Vagina (tissue), 2 donors: ENCODE results near the gene DOLK. TPM values are rescaled to one million over a fixed set of nuclear protein-coding genes. Genes with fewer than 3 reads are reported as not detected.

Source experiments
- DNase-seq, 2 donors: peaks; one replicate each; pipeline ENCODE4 v3.0.0-alpha.2; 2017; ENCODE audit errors: extremely low spot score in 2 of 2
- H3K27ac ChIP-seq: fragments of 200-600 bp; sonication (generic); one replicate; pipeline ENCODE4 v1.5.1; 2019
- H3K27me3 ChIP-seq: fragments of 200-600 bp; sonication (generic); one replicate; pipeline ENCODE4 v1.5.1; 2019
- H3K36me3 ChIP-seq, 2 donors: fragments of 200-600 bp; sonication (generic); one replicate each; pipeline ENCODE4 v1.5.1; 2017 to 2019
- H3K4me1 ChIP-seq: fragments of 200-600 bp; sonication (generic); one replicate; pipeline ENCODE4 v1.5.1; 2019
- H3K4me3 ChIP-seq, 2 donors: fragments of 200-600 bp; sonication (generic); 1 replicate in 1 of 2; 2 replicates in 1 of 2; pipeline ENCODE4 v1.5.1; 2016 to 2019
- H3K9me3 ChIP-seq: fragments of 200-600 bp; sonication (generic); one replicate; pipeline ENCODE4 v1.5.1; 2019
- CTCF ChIP-seq, 3 experiments: fragments of 450-650 bp in 2 of 3; fragments of 200-600 bp in 1 of 3; sonication (generic) in 1 of 3; IDR thresholded peaks; one replicate each; pipeline ENCODE4 v1.5.1; 2017 to 2019; ENCODE audit warnings: antibody characterized with exemption in 3 of 3, mild to moderate bottlenecking in 2 of 3, moderate library complexity in 2 of 3
- POLR2A ChIP-seq, 2 donors: fragments of 450-650 bp; IDR thresholded peaks; one replicate each; pipeline ENCODE4 v1.6.1; 2017; ENCODE audit warnings: antibody characterized with exemption in 2 of 2, mild to moderate bottlenecking in 2 of 2, moderate library complexity in 2 of 2
- POLR2AphosphoS5 ChIP-seq, 2 donors: sonication (generic); formaldehyde crosslinking; IDR thresholded peaks; one replicate each; pipeline ENCODE4 v1.9.0; 2017; ENCODE audit warnings: antibody characterized with exemption in 2 of 2, mild to moderate bottlenecking in 2 of 2, low read depth in 1 of 2; ENCODE audit not compliant: insufficient read depth in 1 of 2
- intact Hi-C: fragments of 100-400 bp; cut with DNase I; formaldehyde crosslinking; loops from one replicate; pipeline ENCODE4 v1.15.1; 2023
- total RNA-seq: library from RNA; depleted of rRNA; stranded (reverse); fragments of >200 nt; gene quantifications from one replicate; pipeline ENCODE4 v1.2.3, GENCODE V29; 2016

DOLK gene
- total RNA-seq, 1 donor from 2014 or later, result 8.1 TPM

- H3K36me3 ChIP-seq, result no peaks in the 10 kb centered on the region
- H3K4me1 ChIP-seq, result peaks cover 11% of the 10 kb centered on the region
- H3K27ac ChIP-seq, result no peak overlapping the region
- no peak overlapping the region for H3K4me3 ChIP-seq
- H3K9me3 ChIP-seq, result no peaks in the 10 kb centered on the region
- no peaks in the 10 kb centered on the region for H3K27me3 ChIP-seq
- no peak for TF ChIP-seq POLR2AphosphoS5 (IDR thresholded peaks at IDR 0.05; ENCODE audit: insufficient read depth in 1 of 2, low read depth in 1 of 2)
- no peak for TF ChIP-seq CTCF (IDR thresholded peaks at IDR 0.05)
- TF ChIP-seq POLR2A (IDR thresholded peaks at IDR 0.05), result no peak
- intact Hi-C loops, result loop anchor here (5.0 kb wide), 1 partner anchor 67 kb away; no protein-coding TSS in a partner anchor
- no peak for DNase-seq
Measured at GRCh38 chr9:128929560-128929959, 17.8 kb downstream of the DOLK start.

GRCh38 chr9:128928624-128929023 is 18.8 kb downstream of the DOLK start:
- no peaks in the 10 kb centered on the region for H3K27me3 ChIP-seq
- intact Hi-C loops, result loop anchor here (5.0 kb wide), 1 partner anchor 66 kb away; no protein-coding TSS in a partner anchor
- TF ChIP-seq POLR2A (IDR thresholded peaks at IDR 0.05) (no peak), POLR2AphosphoS5 (IDR thresholded peaks at IDR 0.05; ENCODE audit: insufficient read depth in 1 of 2, low read depth in 1 of 2) (no peak), CTCF (IDR thresholded peaks at IDR 0.05) (no peak)
- no peaks in the 10 kb centered on the region for H3K36me3 ChIP-seq
- no peak overlapping the region for H3K4me3 ChIP-seq
- H3K9me3 ChIP-seq, result no peaks in the 10 kb centered on the region
- no peak overlapping the region for H3K27ac ChIP-seq
- H3K4me1 ChIP-seq, result peaks cover 16% of the 10 kb centered on the region
- DNase-seq, result no peak

GRCh38 chr9:128927731-128928411 is 19.5 kb downstream of the DOLK start:
- Histone ChIP-seq H3K4me3 (no peak overlapping the region), H3K9me3 (no peaks in the 10 kb centered on the region), H3K36me3 (no peaks in the 10 kb centered on the region), H3K4me1 (peaks cover 23% of the 10 kb centered on the region), H3K27ac (peak overlapping the region; percentile 66), H3K27me3 (no peaks in the 10 kb centered on the region)
- no peak for DNase-seq
- intact Hi-C loops, result loop anchor here (5.0 kb wide), 1 partner anchor 66 kb away; no protein-coding TSS in a partner anchor
- no peak for TF ChIP-seq POLR2A (IDR thresholded peaks at IDR 0.05)
- TF ChIP-seq CTCF (IDR thresholded peaks at IDR 0.05), result peak; percentile 72 to 94 (median 85)
- TF ChIP-seq POLR2AphosphoS5 (IDR thresholded peaks at IDR 0.05; ENCODE audit: insufficient read depth in 1 of 2, low read depth in 1 of 2), result peak in 1 of 2 donors; percentile 40

GRCh38 chr9:128923493-128923883 is 23.9 kb downstream of the DOLK start:
- Histone ChIP-seq H3K4me3 (no peak overlapping the region), H3K27ac (peak overlapping the region; percentile 96), H3K9me3 (no peaks in the 10 kb centered on the region), H3K4me1 (peaks cover 65% of the 10 kb centered on the region), H3K27me3 (no peaks in the 10 kb centered on the region), H3K36me3 (peaks cover 0 to 4% of the 10 kb centered on the region in 2 donors)
- DNase-seq, result no peak
- intact Hi-C loops, result no loop called here
- TF ChIP-seq POLR2A (IDR thresholded peaks at IDR 0.05), result no peak
- TF ChIP-seq POLR2AphosphoS5 (IDR thresholded peaks at IDR 0.05; ENCODE audit: insufficient read depth in 1 of 2, low read depth in 1 of 2), result no peak
- no peak for TF ChIP-seq CTCF (IDR thresholded peaks at IDR 0.05)
